Upper lobe of right lung (tissue), 1 donor: ENCODE data around the gene CHSY1. TPM values are rescaled to one million over a fixed set of nuclear protein-coding genes. Genes with fewer than 3 reads are reported as not detected.

Experiments used
- ATAC-seq: fragments of 200-7000 bp; cut with Tn5 transposase; one replicate; pipeline ENCODE4 v1.9.1; 2020; ENCODE audit warnings: mild to moderate bottlenecking, moderate library complexity
- DNase-seq: peaks from one replicate; pipeline ENCODE4 v3.0.0-alpha.2; 2020
- H3K27ac ChIP-seq: fragments of 200-600 bp; one replicate; pipeline ENCODE4 v1.8.0; 2022
- H3K27me3 ChIP-seq: fragments of 200-600 bp; one replicate; pipeline ENCODE4 v1.8.0; 2022; ENCODE audit warnings: mild to moderate bottlenecking
- H3K36me3 ChIP-seq: fragments of 200-600 bp; one replicate; pipeline ENCODE4 v1.8.0; 2022
- H3K4me1 ChIP-seq: fragments of 200-600 bp; one replicate; pipeline ENCODE4 v1.8.0; 2022
- H3K4me3 ChIP-seq: fragments of 200-600 bp; one replicate; pipeline ENCODE4 v1.8.0; 2022; ENCODE audit warnings: mild to moderate bottlenecking
- H3K9me3 ChIP-seq: fragments of 200-600 bp; one replicate; pipeline ENCODE4 v1.8.0; 2022
- intact Hi-C: fragments of 100-400 bp; cut with DNase I; formaldehyde crosslinking; loops from one replicate; pipeline ENCODE4 v1.11.0; 2022
- total RNA-seq: library from RNA; stranded (reverse); fragmentation: NEBNext Ultra II Directional; extraction: Animal tissue kit (Norgen Biotek cat#: 25700); gene quantifications from one replicate; pipeline ENCODE4 v1.2.1, GENCODE V29; 2021
- TF ChIP-seq, protein P1 (sequence below): fragments of 200-600 bp; IDR thresholded peaks from one replicate; pipeline ENCODE4 v1.8.0; 2022; ENCODE audit warnings: antibody characterized with exemption
- donor health status: DM: no; HTN: yes; CAD: no; lungs with severe emphysema.

CHSY1 gene
- total RNA-seq, 1 donor from 2014 or later = 40.6 TPM

DNA sequence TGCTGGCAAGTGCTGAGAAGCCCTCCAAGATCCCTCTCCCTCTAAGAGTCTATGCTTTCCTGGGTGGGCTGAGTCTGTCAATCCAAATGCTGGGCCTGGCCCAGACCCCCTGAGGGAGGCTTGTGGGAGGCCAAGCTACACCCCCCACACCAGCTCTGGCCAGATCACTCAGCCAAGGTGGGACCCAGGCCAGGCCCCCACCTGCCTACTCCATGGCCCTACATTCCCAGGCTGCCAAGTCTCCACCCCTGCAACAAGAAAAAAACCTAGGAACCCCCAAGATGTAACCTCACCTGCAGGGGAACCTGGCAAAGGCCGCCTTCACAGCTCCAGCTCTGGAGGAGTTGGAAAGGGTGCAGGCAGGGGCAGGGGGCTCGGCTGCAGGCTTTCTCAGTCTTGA is 109.1 kb downstream of the CHSY1 start:
- Histone ChIP-seq H3K4me3 (no peak overlapping the region), H3K9me3 (no peaks in the 10 kb centered on the region), H3K27me3 (no peaks in the 10 kb centered on the region), H3K4me1 (no peaks in the 10 kb centered on the region), H3K36me3 (no peaks in the 10 kb centered on the region), H3K27ac (no peak overlapping the region)
- TF ChIP-seq, protein P1, sequence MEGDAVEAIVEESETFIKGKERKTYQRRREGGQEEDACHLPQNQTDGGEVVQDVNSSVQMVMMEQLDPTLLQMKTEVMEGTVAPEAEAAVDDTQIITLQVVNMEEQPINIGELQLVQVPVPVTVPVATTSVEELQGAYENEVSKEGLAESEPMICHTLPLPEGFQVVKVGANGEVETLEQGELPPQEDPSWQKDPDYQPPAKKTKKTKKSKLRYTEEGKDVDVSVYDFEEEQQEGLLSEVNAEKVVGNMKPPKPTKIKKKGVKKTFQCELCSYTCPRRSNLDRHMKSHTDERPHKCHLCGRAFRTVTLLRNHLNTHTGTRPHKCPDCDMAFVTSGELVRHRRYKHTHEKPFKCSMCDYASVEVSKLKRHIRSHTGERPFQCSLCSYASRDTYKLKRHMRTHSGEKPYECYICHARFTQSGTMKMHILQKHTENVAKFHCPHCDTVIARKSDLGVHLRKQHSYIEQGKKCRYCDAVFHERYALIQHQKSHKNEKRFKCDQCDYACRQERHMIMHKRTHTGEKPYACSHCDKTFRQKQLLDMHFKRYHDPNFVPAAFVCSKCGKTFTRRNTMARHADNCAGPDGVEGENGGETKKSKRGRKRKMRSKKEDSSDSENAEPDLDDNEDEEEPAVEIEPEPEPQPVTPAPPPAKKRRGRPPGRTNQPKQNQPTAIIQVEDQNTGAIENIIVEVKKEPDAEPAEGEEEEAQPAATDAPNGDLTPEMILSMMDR = no peak
- ATAC-seq = no peak
- intact Hi-C loops = no loop called here
- no peak for DNase-seq

DNA sequence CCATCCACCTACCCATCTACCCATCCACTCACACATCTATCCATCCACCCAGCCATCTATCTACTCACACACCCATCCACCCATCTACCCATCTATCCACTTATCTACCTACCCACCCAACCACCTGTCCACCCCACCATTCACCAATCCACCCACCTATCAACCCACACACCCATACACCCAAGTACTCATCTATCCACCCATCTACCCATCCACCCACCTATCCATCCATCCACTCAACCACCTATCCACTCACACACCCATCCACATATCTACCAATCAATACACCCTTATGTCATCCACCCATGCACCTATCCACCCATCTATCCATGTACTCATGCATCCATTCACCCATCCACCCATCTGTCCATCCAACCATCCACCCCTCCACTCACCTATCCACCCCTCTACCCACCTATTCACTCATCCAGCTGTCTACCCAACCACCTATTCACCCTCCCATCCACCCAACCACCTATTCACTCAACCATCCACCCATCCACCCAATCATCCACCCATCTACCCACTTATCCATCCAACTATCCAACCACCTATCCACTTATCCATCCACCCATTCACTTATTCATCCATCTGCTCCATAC is 109.8 kb downstream of the CHSY1 start:
- DNase-seq (no peak), ATAC-seq (no peak)
- intact Hi-C loops = no loop called here
- H3K36me3 ChIP-seq = no peaks in the 10 kb centered on the region
- H3K27me3 ChIP-seq = no peaks in the 10 kb centered on the region
- H3K9me3 ChIP-seq = no peaks in the 10 kb centered on the region
- no peak overlapping the region for H3K4me3 ChIP-seq
- H3K27ac ChIP-seq = no peak overlapping the region
- TF ChIP-seq, protein P1 = no peak
- no peaks in the 10 kb centered on the region for H3K4me1 ChIP-seq

DNA sequence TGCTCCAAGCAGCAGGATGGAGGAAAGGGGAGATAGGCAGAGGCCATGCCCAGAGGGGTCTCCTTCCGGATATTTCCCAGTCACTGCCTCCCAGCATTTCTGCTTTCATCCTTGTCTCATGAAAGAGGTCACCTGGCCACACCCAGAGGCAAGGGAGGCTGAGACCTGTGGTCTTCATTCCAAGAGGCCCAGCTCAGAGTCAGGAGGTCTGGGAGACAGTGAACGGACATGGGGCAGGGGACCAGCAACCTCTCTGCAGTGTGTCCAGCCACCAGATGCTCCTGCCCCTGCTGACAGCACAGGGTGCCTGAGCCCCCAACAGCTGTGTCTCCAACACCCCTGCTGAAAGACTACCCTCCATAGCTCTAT is 111.2 kb downstream of the CHSY1 start:
- Histone ChIP-seq H3K27me3 (no peaks in the 10 kb centered on the region), H3K4me1 (no peaks in the 10 kb centered on the region), H3K27ac (no peak overlapping the region), H3K4me3 (no peak overlapping the region), H3K36me3 (no peaks in the 10 kb centered on the region), H3K9me3 (no peaks in the 10 kb centered on the region)
- TF ChIP-seq, protein P1 = no peak
- intact Hi-C loops = no loop called here
- ATAC-seq (no peak), DNase-seq (no peak)

DNA sequence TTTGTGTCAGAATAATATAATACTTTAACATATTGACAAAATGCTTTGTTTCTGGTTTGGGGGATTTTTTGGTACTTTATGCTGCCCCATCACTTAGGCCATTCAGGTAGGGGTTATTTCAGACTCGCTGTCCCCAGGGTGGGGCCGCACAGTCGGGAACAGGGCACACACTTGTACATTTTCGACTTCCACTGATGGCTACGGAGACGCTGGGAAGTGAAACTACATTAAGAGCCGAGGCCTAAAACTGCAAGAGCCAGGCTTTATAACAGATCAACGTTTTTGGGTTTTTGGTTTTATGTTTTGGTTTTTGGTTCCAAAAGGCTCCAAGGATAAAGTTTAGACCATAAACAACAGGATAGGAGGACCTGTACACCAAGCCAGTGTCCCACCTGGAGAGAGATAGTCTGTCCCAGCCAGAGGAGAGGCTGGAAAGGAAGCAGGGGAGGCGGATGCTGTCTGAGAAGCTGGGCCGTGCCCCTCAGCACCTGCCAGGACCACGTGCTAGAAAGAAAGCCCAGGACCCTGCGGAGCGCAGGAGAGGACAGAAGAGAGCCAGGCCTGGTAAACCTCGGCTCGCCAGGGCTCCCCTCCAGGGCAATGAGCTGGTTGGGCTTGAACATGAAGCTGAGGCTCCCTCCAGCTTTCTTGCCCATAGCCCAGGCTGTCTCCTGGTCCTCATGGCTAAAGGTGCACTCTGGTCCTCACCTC is 111.7 kb downstream of the CHSY1 start:
- no peak for DNase-seq
- H3K36me3 ChIP-seq = no peaks in the 10 kb centered on the region
- intact Hi-C loops = no loop called here
- no peaks in the 10 kb centered on the region for H3K9me3 ChIP-seq
- TF ChIP-seq, protein P1 = no peak
- no peaks in the 10 kb centered on the region for H3K4me1 ChIP-seq
- H3K4me3 ChIP-seq = no peak overlapping the region
- H3K27me3 ChIP-seq = no peaks in the 10 kb centered on the region
- peak; percentile 7 for ATAC-seq
- H3K27ac ChIP-seq = no peak overlapping the region

DNA sequence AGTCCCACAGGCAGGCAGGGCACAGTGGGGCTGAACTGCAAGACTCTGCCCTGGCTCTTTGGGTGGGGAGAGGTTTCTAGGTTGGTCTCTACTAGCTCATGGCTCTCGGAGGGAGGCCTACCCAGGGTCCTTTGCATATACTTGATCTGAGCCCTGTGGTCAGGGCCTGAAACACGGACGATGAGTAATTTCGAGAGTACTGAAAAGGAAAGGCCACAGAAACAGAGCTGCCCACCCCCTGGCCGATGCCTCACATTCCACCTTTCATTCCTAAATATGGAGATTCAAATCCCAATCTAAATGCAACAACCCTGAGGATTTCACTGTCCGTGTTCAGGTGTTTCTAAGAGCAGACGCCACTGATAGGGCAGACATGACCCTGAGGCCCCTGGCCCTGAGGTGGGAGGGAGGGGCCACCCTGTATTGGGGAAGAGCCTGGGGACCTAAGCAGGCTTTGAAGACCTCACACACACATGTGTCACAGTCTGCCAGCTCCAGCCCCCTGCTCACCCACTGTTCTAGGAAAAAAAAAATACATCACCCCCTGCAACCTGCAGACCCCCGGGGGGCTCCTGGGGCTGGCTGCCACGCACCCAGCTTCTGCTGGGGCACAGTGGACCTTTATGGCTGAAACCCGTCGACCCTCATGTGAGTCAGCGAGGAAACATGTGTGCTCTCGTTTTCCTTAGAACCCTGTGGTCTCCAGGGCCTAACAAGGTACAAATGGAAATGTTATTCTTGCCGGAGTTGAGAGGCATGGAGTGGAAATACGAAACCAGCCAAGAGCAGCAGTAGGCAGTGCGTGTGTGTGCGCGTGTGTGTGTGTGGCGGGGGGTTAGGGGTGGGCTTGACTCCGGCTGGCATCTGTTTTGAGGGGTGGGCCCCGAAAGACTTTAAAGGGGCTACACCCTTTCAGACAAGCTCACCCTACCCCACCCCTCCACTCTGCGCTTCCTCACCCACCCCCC is 112.7 kb downstream of the CHSY1 start:
- ATAC-seq (no peak), DNase-seq (no peak)
- Histone ChIP-seq H3K4me3 (no peak overlapping the region), H3K36me3 (no peaks in the 10 kb centered on the region), H3K4me1 (no peaks in the 10 kb centered on the region), H3K9me3 (no peaks in the 10 kb centered on the region), H3K27ac (no peak overlapping the region), H3K27me3 (no peaks in the 10 kb centered on the region)
- intact Hi-C loops = no loop called here
- TF ChIP-seq, protein P1 = no peak
